Stomach (tissue), 9 donors: ENCODE measurements around the gene C1orf167. TPM values are rescaled to one million over a fixed set of nuclear protein-coding genes. Genes with fewer than 3 reads are reported as not detected.

Experiments used
- DNase-seq, 2 donors: peaks; one replicate each; pipeline versions ENCODE4 v3.0.0 to v3.0.0-alpha.2; 2013 to 2019
- H3K27ac ChIP-seq, 5 donors: fragments of 200-600 bp in 4 of 5; sonication (generic) in 4 of 5; one replicate each; pipeline ENCODE4 v1.5.1; 2013 to 2019; ENCODE audit warnings: mild to moderate bottlenecking in 1 of 5, moderate library complexity in 1 of 5
- H3K27me3 ChIP-seq, 3 donors: fragments of 200-600 bp; sonication (generic); one replicate each; pipeline ENCODE4 v1.5.1; 2017 to 2019; ENCODE audit warnings: mixed run types in 1 of 3
- H3K36me3 ChIP-seq, 4 donors: fragments of 200-600 bp; sonication (generic); 1 replicate in 3 of 4; 2 replicates in 1 of 4; pipeline ENCODE4 v1.5.1; 2016 to 2019
- H3K4me1 ChIP-seq, 4 donors: fragments of 200-600 bp; sonication (generic); one replicate each; pipeline ENCODE4 v1.5.1; 2016 to 2019
- H3K4me3 ChIP-seq, 4 donors: fragments of 200-600 bp; sonication (generic) in 3 of 4; one replicate each; pipeline ENCODE4 v1.5.1; 2016 to 2019; ENCODE audit warnings: mild to moderate bottlenecking in 1 of 4
- H3K9me3 ChIP-seq, 4 donors: fragments of 200-600 bp; sonication (generic); one replicate each; pipeline ENCODE4 v1.5.1; 2016 to 2019
- CTCF ChIP-seq, 7 experiments: fragments of 450-650 bp in 4 of 7; fragments of 200-600 bp in 3 of 7; sonication (generic) in 3 of 7; IDR thresholded peaks; one replicate each; pipeline ENCODE4 v1.5.1; 2016 to 2019; ENCODE audit warnings: antibody characterized with exemption in 7 of 7, control low read depth in 2 of 7, mild to moderate bottlenecking in 1 of 7
- EP300 ChIP-seq: sonication (generic); formaldehyde crosslinking; IDR thresholded peaks from one replicate; pipeline ENCODE4 v1.6.1; 2017; ENCODE audit warnings: antibody characterized with exemption
- POLR2A ChIP-seq, 4 donors: fragments of 450-650 bp; IDR thresholded peaks; one replicate each; pipeline ENCODE4 v1.6.1; 2016; ENCODE audit warnings: antibody characterized with exemption in 4 of 4, control low read depth in 2 of 4, mild to moderate bottlenecking in 1 of 4, moderate library complexity in 1 of 4
- POLR2AphosphoS5 ChIP-seq, 3 donors: sonication (generic); formaldehyde crosslinking; IDR thresholded peaks; one replicate each; pipeline ENCODE4 v1.6.1; 2016; ENCODE audit warnings: antibody characterized with exemption in 3 of 3
- WGBS, 5 donors: extraction: QIAGEN DNeasy Blood & Tissue Kit in 3 of 5; methylation state at CpG; one replicate each; pipeline versions ENCODE4 v1.1.5 to v1.1.7; 2013 to 2018; 5-methylcytosine and 5-hydroxymethylcytosine counted together
- intact Hi-C: fragments of 100-400 bp; cut with DNase I; formaldehyde crosslinking; loops from one replicate; pipeline ENCODE4 v1.15.1; 2023; ENCODE audit warnings: low total_unique reads
- polyA plus RNA-seq, 3 donors: library from polyadenylated mRNA; stranded (reverse); fragments of 200-250 nt; gene quantifications; one replicate each; pipeline ENCODE4 v1.2.3, GENCODE V29; 2013
- total RNA-seq, 5 donors: library from RNA; depleted of rRNA; stranded (reverse); fragments of >200 nt; gene quantifications; one replicate each; pipeline versions ENCODE4 v1.1.0 to v1.2.3, GENCODE V29; 2014 to 2016
- donor health status: healthy with polysubstance abuse.
- donor health status: Bipolar disorder and iron deficiency.
- donor health status: healthy.

The C1orf167 gene
- total and polyA plus RNA-seq, 8 donors, result 1.6 to 4.7 (median 2.0) TPM; not detected in 5

GRCh38 chr1:11738096-11738495 lies 23.9 kb upstream of the C1orf167 start:
- Histone ChIP-seq H3K4me1 (peaks cover 25 to 77% (median 42%) of the 10 kb centered on the region in 4 donors), H3K27ac (peak overlapping the region in 3 of 5 donors; percentile 90 to 97 (median 97)), H3K36me3 (no peaks in the 10 kb centered on the region), H3K9me3 (no peaks in the 10 kb centered on the region), H3K4me3 (peak overlapping the region in 1 of 4 donors; percentile 93), H3K27me3 (no peaks in the 10 kb centered on the region)
- DNase-seq, result no peak
- no peak for TF ChIP-seq EP300
- no peak for TF ChIP-seq CTCF (IDR thresholded peaks at IDR 0.05)
- no peak for TF ChIP-seq POLR2A (IDR thresholded peaks at IDR 0.05)
- no peak for TF ChIP-seq POLR2AphosphoS5 (IDR thresholded peaks at IDR 0.05)
- intact Hi-C loops, result loop anchor here (10.0 kb wide), 1 partner anchor 57 kb away; no protein-coding TSS in a partner anchor
- WGBS, 5 donors, result 75 to 79% (median 75%) methylated on average over 2 of the region's 2 CpGs

GRCh38 chr1:11738783-11739182 lies 23.2 kb upstream of the C1orf167 start:
- H3K27me3 ChIP-seq, result no peaks in the 10 kb centered on the region
- H3K4me1 ChIP-seq, result peaks cover 25 to 74% (median 40%) of the 10 kb centered on the region in 4 donors
- peaks cover 0 to 1% (median 0%) of the 10 kb centered on the region in 4 donors for H3K36me3 ChIP-seq
- 73 to 81% (median 75%) methylated on average over 4 to 6 of the region's 6 CpGs for WGBS, 5 donors
- H3K27ac ChIP-seq, result peak overlapping the region in 2 of 5 donors; percentile 97
- intact Hi-C loops, result loop anchor here (10.0 kb wide), 1 partner anchor 56 kb away; no protein-coding TSS in a partner anchor
- DNase-seq, result no peak
- no peaks in the 10 kb centered on the region for H3K9me3 ChIP-seq
- TF ChIP-seq POLR2A (IDR thresholded peaks at IDR 0.05) (no peak), POLR2AphosphoS5 (IDR thresholded peaks at IDR 0.05) (no peak), CTCF (IDR thresholded peaks at IDR 0.05) (no peak), EP300 (no peak)
- H3K4me3 ChIP-seq, result peak overlapping the region in 1 of 4 donors; percentile 12

- Histone ChIP-seq H3K4me1 (peaks cover 26 to 75% (median 39%) of the 10 kb centered on the region in 4 donors), H3K9me3 (no peaks in the 10 kb centered on the region), H3K36me3 (peaks cover 0 to 17% (median 3%) of the 10 kb centered on the region in 4 donors), H3K4me3 (no peak overlapping the region), H3K27ac (peak overlapping the region in 2 of 5 donors; percentile 19 to 40), H3K27me3 (no peaks in the 10 kb centered on the region)
- no peak for DNase-seq
- intact Hi-C loops, result no loop called here
- 57 to 72% (median 66%) methylated on average over 15 of the region's 15 CpGs for WGBS, 5 donors
- TF ChIP-seq EP300 (no peak), CTCF (IDR thresholded peaks at IDR 0.05) (no peak), POLR2AphosphoS5 (IDR thresholded peaks at IDR 0.05) (no peak), POLR2A (IDR thresholded peaks at IDR 0.05) (no peak)
Measured at GRCh38 chr1:11740258-11741192, 21.5 kb upstream of the C1orf167 start.

- DNase-seq, result no peak
- intact Hi-C loops, result no loop called here
- 83 to 94% (median 92%) methylated on average over 4 of the region's 4 CpGs for WGBS, 5 donors
- Histone ChIP-seq H3K4me1 (peaks cover 29 to 78% (median 41%) of the 10 kb centered on the region in 4 donors), H3K4me3 (no peak overlapping the region), H3K27ac (peak overlapping the region in 2 of 5 donors; percentile 19 to 40), H3K9me3 (no peaks in the 10 kb centered on the region), H3K36me3 (peaks cover 3 to 26% (median 11%) of the 10 kb centered on the region in 4 donors), H3K27me3 (no peaks in the 10 kb centered on the region)
- no peak for TF ChIP-seq POLR2AphosphoS5 (IDR thresholded peaks at IDR 0.05)
- no peak for TF ChIP-seq CTCF (IDR thresholded peaks at IDR 0.05)
- no peak for TF ChIP-seq EP300
- no peak for TF ChIP-seq POLR2A (IDR thresholded peaks at IDR 0.05)
Measured at GRCh38 chr1:11741482-11741881, 20.5 kb upstream of the C1orf167 start.
